Superior temporal gyrus (tissue), 1 donor: Measurements from ENCODE around the gene SULT2B1.

Experiments
- DNase-seq: peaks from one replicate; pipeline ENCODE4 v3.0.0-alpha.2; 2016; ENCODE audit errors: extremely low spot score

SULT2B1 gene

GRCh38 chr19:48600679-48601417 lies 48.9 kb downstream of the SULT2B1 start:
- no peak for DNase-seq

GRCh38 chr19:48603001-48603400 lies 51.0 kb downstream of the SULT2B1 start:
- DNase-seq, result no peak

GRCh38 chr19:48603449-48603848 lies 51.5 kb downstream of the SULT2B1 start:
- no peak for DNase-seq

- no peak for DNase-seq
These were observed 51.9 kb downstream of the SULT2B1 start for GRCh38 chr19:48603850-48604249.

GRCh38 chr19:48606463-48607358 lies 54.7 kb downstream of the SULT2B1 start, which contains the start of gene SPACA4:
Gene SPACA4, plus strand, starts transcription at chr19:48606742. Its CDS starts 237 bp downstream, at chr19:48606979.
- no peak for DNase-seq

- DNase-seq, result no peak
These were observed 55.4 kb downstream of the SULT2B1 start for GRCh38 chr19:48607359-48607755.

GRCh38 chr19:48608798-48609263 lies 56.9 kb downstream of the SULT2B1 start:
- DNase-seq, result peak; percentile 53

GRCh38 chr19:48609571-48610108 lies 57.7 kb downstream of the SULT2B1 start:
- DNase-seq, result no peak

GRCh38 chr19:48611872-48612271 lies 59.9 kb downstream of the SULT2B1 start:
- no peak for DNase-seq

GRCh38 chr19:48613024-48613851 lies 61.3 kb downstream of the SULT2B1 start:
- DNase-seq, result no peak

- no peak for DNase-seq
These were observed 62.0 kb downstream of the SULT2B1 start for GRCh38 chr19:48613852-48614435.

GRCh38 chr19:48614436-48615230 lies 62.7 kb downstream of the SULT2B1 start, which contains the start of gene FAM83E:
Gene FAM83E, minus strand, starts transcription at chr19:48615076. Its CDS starts 1,704 bp downstream, at chr19:48613372.
- no peak for DNase-seq

GRCh38 chr19:48615231-48616040 lies 63.5 kb downstream of the SULT2B1 start:
- no peak for DNase-seq

GRCh38 chr19:48616041-48616436 lies 64.1 kb downstream of the SULT2B1 start:
- no peak for DNase-seq

- DNase-seq, result no peak
These were observed 64.6 kb downstream of the SULT2B1 start for GRCh38 chr19:48616491-48617056.

GRCh38 chr19:48617146-48617937 lies 65.4 kb downstream of the SULT2B1 start:
- DNase-seq, result no peak

- DNase-seq, result no peak
These were observed 66.4 kb downstream of the SULT2B1 start for GRCh38 chr19:48618278-48618915.
